H9 (cell line): ENCODE data around the gene ISG20. TPM values are rescaled to one million over a fixed set of nuclear protein-coding genes. Genes with fewer than 3 reads are reported as not detected.

ENCODE experiments used
- DNase-seq: peaks from one replicate; pipeline ENCODE4 v3.0.0-alpha.2; 2017
- H2AFZ ChIP-seq: one replicate; pipeline ENCODE4 v1.6.1; 2013; ENCODE audit warnings: mild to moderate bottlenecking, low read length, control low read depth, moderate library complexity
- H2AK5ac ChIP-seq: 2 replicates; pipeline ENCODE4 v1.6.1; 2013; ENCODE audit warnings: low read length, control low read depth, mixed read lengths; ENCODE audit not compliant: insufficient read length
- H2BK120ac ChIP-seq: one replicate; pipeline ENCODE4 v1.6.1; 2013; ENCODE audit warnings: low read depth, mild to moderate bottlenecking, low read length, control low read depth, inconsistent platforms; ENCODE audit not compliant: poor library complexity, severe bottlenecking
- H2BK12ac ChIP-seq: 2 replicates; pipeline ENCODE4 v1.6.1; 2013; ENCODE audit warnings: low read length, control low read depth, mixed read lengths, low read depth; ENCODE audit not compliant: insufficient read length
- H2BK15ac ChIP-seq: 2 replicates; pipeline ENCODE4 v1.6.1; 2013; ENCODE audit warnings: low read depth, low read length, control low read depth
- H2BK20ac ChIP-seq: one replicate; pipeline ENCODE4 v1.6.1; 2013; ENCODE audit warnings: low read depth, mild to moderate bottlenecking, low read length, control low read depth, inconsistent platforms; ENCODE audit not compliant: poor library complexity, severe bottlenecking
- H2BK5ac ChIP-seq: 2 replicates; pipeline ENCODE4 v1.6.1; 2013; ENCODE audit warnings: low read length, control low read depth, mixed read lengths; ENCODE audit not compliant: insufficient read length
- H3K14ac ChIP-seq: 2 replicates; pipeline ENCODE4 v1.6.1; 2013; ENCODE audit warnings: low read length, control low read depth; ENCODE audit not compliant: insufficient read depth
- H3K18ac ChIP-seq: 2 replicates; pipeline ENCODE4 v1.6.1; 2013; ENCODE audit warnings: low read depth, mild to moderate bottlenecking, mixed read lengths, low read length, control low read depth; ENCODE audit not compliant: insufficient read length
- H3K23ac ChIP-seq: 2 replicates; pipeline ENCODE4 v1.6.1; 2013; ENCODE audit warnings: low read length, control low read depth, mixed read lengths, low read depth; ENCODE audit not compliant: insufficient read length
- H3K23me2 ChIP-seq: 2 replicates; pipeline ENCODE4 v1.6.1; 2013; ENCODE audit warnings: low read depth, mild to moderate bottlenecking, mixed read lengths, low read length, control low read depth; ENCODE audit not compliant: insufficient read length, poor library complexity, severe bottlenecking
- H3K27ac ChIP-seq: 2 replicates; pipeline ENCODE4 v1.5.1; 2013; ENCODE audit warnings: low read length, control low read depth, mixed read lengths, low read depth; ENCODE audit not compliant: insufficient read length
- H3K27me3 ChIP-seq: 2 replicates; pipeline ENCODE4 v1.6.1; 2013; ENCODE audit warnings: low read length, control low read depth, inconsistent platforms; ENCODE audit not compliant: insufficient read depth
- H3K4ac ChIP-seq: 2 replicates; pipeline ENCODE4 v1.6.1; 2013; ENCODE audit warnings: low read depth, mild to moderate bottlenecking, control low read depth, inconsistent platforms, low read length, moderate library complexity
- H3K4me1 ChIP-seq: 2 replicates; pipeline ENCODE4 v1.6.1; 2013; ENCODE audit warnings: low read length, control low read depth, inconsistent platforms; ENCODE audit not compliant: insufficient read depth
- H3K4me2 ChIP-seq: 2 replicates; pipeline ENCODE4 v1.6.1; 2013; ENCODE audit warnings: low read length, control low read depth, mixed read lengths; ENCODE audit not compliant: insufficient read length, insufficient read depth
- H3K56ac ChIP-seq: 2 replicates; pipeline ENCODE4 v1.6.1; 2013; ENCODE audit warnings: low read depth, mild to moderate bottlenecking, mixed read lengths, low read length, control low read depth; ENCODE audit not compliant: insufficient read length
- H3K79me1 ChIP-seq: 2 replicates; pipeline ENCODE4 v1.6.1; 2013; ENCODE audit warnings: low read depth, mild to moderate bottlenecking, moderate library complexity, low read length, control low read depth, inconsistent platforms; ENCODE audit not compliant: insufficient read depth, poor library complexity, severe bottlenecking
- H3K79me2 ChIP-seq: 2 replicates; pipeline ENCODE4 v1.6.1; 2013; ENCODE audit warnings: low read length, control low read depth, inconsistent platforms; ENCODE audit not compliant: insufficient read depth
- H3K9ac ChIP-seq: 2 replicates; pipeline ENCODE4 v1.6.1; 2013; ENCODE audit warnings: low read length, control low read depth, mixed read lengths; ENCODE audit not compliant: insufficient read length; ENCODE audit errors: extremely low read depth
- H3K9me3 ChIP-seq: one replicate; pipeline ENCODE4 v1.6.1; 2013; ENCODE audit warnings: low read depth, low read length, inconsistent platforms; ENCODE audit not compliant: control insufficient read depth
- H3T11ph ChIP-seq: one replicate; pipeline ENCODE4 v1.6.1; 2013; ENCODE audit warnings: mild to moderate bottlenecking, low read length, control low read depth, inconsistent platforms
- H4K20me1 ChIP-seq: one replicate; pipeline ENCODE4 v1.6.1; 2013; ENCODE audit not compliant: control insufficient read depth, insufficient read length, insufficient read depth
- H4K5ac ChIP-seq: 2 replicates; pipeline ENCODE4 v1.6.1; 2013; ENCODE audit warnings: low read depth, mild to moderate bottlenecking, mixed read lengths, low read length, control low read depth; ENCODE audit not compliant: insufficient read length
- H4K8ac ChIP-seq: replicated peaks from 2 replicates; pipeline ENCODE4 v1.6.1; 2013; ENCODE audit warnings: low read length, control low read depth, mixed read lengths, low read depth; ENCODE audit not compliant: insufficient read length
- H4K91ac ChIP-seq: 2 replicates; pipeline ENCODE4 v1.6.1; 2013; ENCODE audit warnings: low read depth, mild to moderate bottlenecking, moderate library complexity, mixed read lengths, low read length, control low read depth; ENCODE audit not compliant: insufficient read length
- H3K27ac Mint-ChIP-seq, 3 experiments: 2 replicates in 2 of 3; 3 replicates in 1 of 3; pipeline ENCODE4 v1.8.0; 2020 to 2021; ENCODE audit warnings: mixed read lengths in 3 of 3, mild to moderate bottlenecking in 1 of 3, moderate library complexity in 1 of 3
- H3K27me3 Mint-ChIP-seq: 2 replicates; pipeline ENCODE4 v1.8.0; 2021; ENCODE audit warnings: low read depth, mild to moderate bottlenecking, moderate library complexity, mixed read lengths
- H3K36me3 Mint-ChIP-seq, 3 experiments: 2 replicates in 2 of 3; 3 replicates in 1 of 3; pipeline ENCODE4 v1.8.0; 2020 to 2021; ENCODE audit warnings: low read depth in 3 of 3, mixed read lengths in 3 of 3; ENCODE audit not compliant: insufficient read depth in 1 of 3
- H3K4me1 Mint-ChIP-seq, 2 experiments: 2 replicates each; pipeline ENCODE4 v1.8.0; 2020; ENCODE audit warnings: mixed read lengths in 2 of 2
- H3K4me3 Mint-ChIP-seq, 2 experiments: 2 replicates in 1 of 2; 3 replicates in 1 of 2; pipeline ENCODE4 v1.8.0; 2020 to 2021; ENCODE audit warnings: mild to moderate bottlenecking in 2 of 2, mixed read lengths in 2 of 2, moderate library complexity in 1 of 2
- H3K9me3 Mint-ChIP-seq, 2 experiments: 2 replicates in 1 of 2; 3 replicates in 1 of 2; pipeline ENCODE4 v1.8.0; 2020; ENCODE audit warnings: mild to moderate bottlenecking in 2 of 2, mixed read lengths in 2 of 2, moderate library complexity in 1 of 2
- CTCF ChIP-seq: fragments of 200-600 bp; sonication (generic); conservative IDR thresholded peaks from 3 replicates; pipeline ENCODE4 v1.8.0; 2021; ENCODE audit warnings: antibody characterized with exemption, mild to moderate bottlenecking
- WGBS: extraction: QIAGEN DNeasy Blood & Tissue Kit; methylation state at CpG from one replicate; pipeline ENCODE4 v1.1.7; 2013; ENCODE audit warnings: missing lambda C conversion rate, low lambda C conversion rate, mixed read lengths; ENCODE audit not compliant: insufficient read length; ENCODE audit errors: extremely low coverage; 5-methylcytosine and 5-hydroxymethylcytosine counted together
- total RNA-seq: library from RNA; stranded (reverse); gene quantifications from 2 replicates; pipeline ENCODE4 v1.2.1, GENCODE V29; 2021

ISG20 gene
- total RNA-seq, 1 experiment from 2014 or later, result 7.4 TPM

- Histone ChIP-seq H2BK5ac (no peak overlapping the region), H3T11ph (no peak overlapping the region), H2BK12ac (no peak overlapping the region), H3K4ac (no peak overlapping the region), H2BK120ac (no peak overlapping the region), H2AFZ (no peak overlapping the region), H3K9ac (no peak overlapping the region), H3K56ac (no peak overlapping the region), H3K4me2 (no peak overlapping the region), H2AK5ac (no peak overlapping the region), H3K4me1 (no peaks in the 10 kb centered on the region), H3K18ac (no peak overlapping the region), H3K9me3 (no peaks in the 10 kb centered on the region), H3K79me2 (no peaks in the 10 kb centered on the region), H3K23me2 (peaks cover 2% of the 10 kb centered on the region), H4K91ac (no peak overlapping the region), H4K5ac (no peak overlapping the region), H3K27ac (no peak overlapping the region), H3K23ac (no peak overlapping the region), H3K27me3 (no peaks in the 10 kb centered on the region), H3K14ac (no peak overlapping the region), H4K8ac (no peak overlapping the region), H3K79me1 (no peaks in the 10 kb centered on the region), H4K20me1 (no peaks in the 10 kb centered on the region), H2BK15ac (no peak overlapping the region), H2BK20ac (no peak overlapping the region)
- peaks cover 2 to 3% of the 10 kb centered on the region in 2 experiments; a peak in 2 of 4 replicates for H3K4me1 Mint-ChIP-seq
- no peak overlapping the region for H3K27ac Mint-ChIP-seq
- H3K9me3 Mint-ChIP-seq, result no peaks in the 10 kb centered on the region
- H3K4me3 Mint-ChIP-seq, result no peak overlapping the region
- DNase-seq, result no peak
- no peaks in the 10 kb centered on the region for H3K36me3 Mint-ChIP-seq
- peaks cover 72% of the 10 kb centered on the region for H3K27me3 Mint-ChIP-seq
- no CpG with 5 or more reads among the region's 1 CpG for WGBS
- no peak for TF ChIP-seq CTCF
Measured at GRCh38 chr15:88699861-88700260, 61.0 kb downstream of the ISG20 start.
